Prostate gland (tissue), 2 donors: ENCODE data around the gene ZNF195.
A peak's percentile ranks its signal among the peaks of the same experiment; 100 is the strongest.

Experiments used
- POLR2AphosphoS5 ChIP-seq: sonication (generic); formaldehyde crosslinking; IDR thresholded peaks from one replicate; pipeline ENCODE4 v1.6.1; 2017; ENCODE audit warnings: antibody characterized with exemption
- TF ChIP-seq, protein P1 (sequence below), 4 experiments: fragments of 200-600 bp in 2 of 4; fragments of 450-650 bp in 2 of 4; sonication (generic) in 2 of 4; IDR thresholded peaks; 1 replicate in 3 of 4; 2 replicates in 1 of 4; pipeline ENCODE4 v1.5.1; 2016 to 2019; ENCODE audit warnings: antibody characterized with exemption in 4 of 4, mild to moderate bottlenecking in 2 of 4, moderate library complexity in 2 of 4

DNA sequence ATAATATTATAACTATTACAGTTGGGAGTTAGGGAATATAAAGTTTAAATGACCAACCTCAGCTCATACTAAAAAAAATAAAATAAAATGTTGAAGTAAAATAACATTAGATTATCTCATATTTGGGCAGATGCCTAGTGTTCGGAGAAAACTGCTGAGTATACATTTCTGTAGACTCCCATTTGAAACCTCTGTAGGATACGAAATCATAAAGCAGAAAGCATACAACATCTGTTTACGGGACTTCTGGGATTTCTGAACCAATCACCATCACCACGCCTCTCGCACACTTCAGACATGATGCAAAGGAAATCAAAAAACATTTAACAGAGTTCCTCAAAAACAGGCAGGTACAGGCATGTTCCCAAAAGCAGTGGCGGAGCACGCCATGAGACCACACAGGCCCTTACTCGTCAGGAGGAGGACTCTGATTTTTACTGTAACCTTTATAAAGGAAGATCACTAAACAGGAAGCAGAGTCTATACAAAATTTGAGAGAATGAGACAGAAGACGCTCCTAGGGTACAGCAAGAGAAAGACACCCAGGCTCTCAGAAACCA lies 8.6 kb downstream of the ZNF195 start:
- TF ChIP-seq, protein P1, sequence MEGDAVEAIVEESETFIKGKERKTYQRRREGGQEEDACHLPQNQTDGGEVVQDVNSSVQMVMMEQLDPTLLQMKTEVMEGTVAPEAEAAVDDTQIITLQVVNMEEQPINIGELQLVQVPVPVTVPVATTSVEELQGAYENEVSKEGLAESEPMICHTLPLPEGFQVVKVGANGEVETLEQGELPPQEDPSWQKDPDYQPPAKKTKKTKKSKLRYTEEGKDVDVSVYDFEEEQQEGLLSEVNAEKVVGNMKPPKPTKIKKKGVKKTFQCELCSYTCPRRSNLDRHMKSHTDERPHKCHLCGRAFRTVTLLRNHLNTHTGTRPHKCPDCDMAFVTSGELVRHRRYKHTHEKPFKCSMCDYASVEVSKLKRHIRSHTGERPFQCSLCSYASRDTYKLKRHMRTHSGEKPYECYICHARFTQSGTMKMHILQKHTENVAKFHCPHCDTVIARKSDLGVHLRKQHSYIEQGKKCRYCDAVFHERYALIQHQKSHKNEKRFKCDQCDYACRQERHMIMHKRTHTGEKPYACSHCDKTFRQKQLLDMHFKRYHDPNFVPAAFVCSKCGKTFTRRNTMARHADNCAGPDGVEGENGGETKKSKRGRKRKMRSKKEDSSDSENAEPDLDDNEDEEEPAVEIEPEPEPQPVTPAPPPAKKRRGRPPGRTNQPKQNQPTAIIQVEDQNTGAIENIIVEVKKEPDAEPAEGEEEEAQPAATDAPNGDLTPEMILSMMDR (IDR thresholded peaks at IDR 0.05): no peak
- peak; percentile 42 for TF ChIP-seq POLR2AphosphoS5
